Activated CD4-positive, alpha-beta T cell treated with anti-CD3 and anti-CD28 coated beads, Interleukin-2, amount 50 U/mL, for 4 hours (primary cell): ENCODE results near the gene SRRM2.

ENCODE experiments used
- DNase-seq, 2 experiments: peaks; one replicate each; pipeline ENCODE4 v3.0.0-alpha.2; 2020

Gene SRRM2

GRCh38 chr16:2740476-2740875 is 12.0 kb upstream of the SRRM2 start:
- no peak for DNase-seq

GRCh38 chr16:2741168-2741567 is 11.3 kb upstream of the SRRM2 start:
- DNase-seq: no peak

GRCh38 chr16:2742323-2743006 is 10.0 kb upstream of the SRRM2 start:
- no peak for DNase-seq

DNA sequence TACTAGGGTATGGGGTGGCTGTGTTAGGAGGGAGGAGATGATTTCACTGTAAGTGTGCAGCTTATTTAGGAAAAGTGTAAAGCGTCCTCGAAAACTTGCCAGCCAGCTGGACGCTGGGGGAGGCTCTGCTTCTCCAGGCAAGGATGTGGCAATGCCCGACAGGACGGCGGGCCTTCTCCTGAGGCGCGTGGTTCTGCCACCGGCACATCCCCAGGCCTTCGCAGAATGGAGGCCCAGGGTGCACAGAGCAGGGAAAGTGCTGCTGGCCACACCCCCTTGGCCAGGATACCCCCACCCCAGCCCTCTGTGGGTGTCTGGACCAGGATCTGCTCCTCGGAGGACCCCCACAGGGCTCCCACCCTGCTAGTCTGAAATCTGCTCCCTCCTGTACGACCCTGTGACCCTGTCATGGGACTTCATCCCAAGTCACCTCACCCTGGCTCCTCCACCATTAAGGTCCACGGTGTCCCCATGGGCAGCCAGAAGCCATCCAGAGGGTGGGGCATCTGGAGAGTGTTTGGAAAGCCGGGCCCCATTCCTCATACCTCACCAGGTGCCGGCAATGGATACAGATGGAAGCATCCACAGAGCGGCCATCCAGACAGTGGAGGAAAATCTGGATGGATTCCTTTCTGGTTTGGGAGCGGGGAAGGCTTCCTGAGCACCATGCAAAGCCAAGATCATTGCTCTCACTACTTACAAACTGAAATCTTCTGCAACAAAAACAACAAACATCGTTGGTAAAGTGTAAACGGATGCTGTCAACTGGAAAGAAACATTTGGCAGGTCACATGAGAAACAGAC is 9.2 kb upstream of the SRRM2 start:
- no peak for DNase-seq

DNA sequence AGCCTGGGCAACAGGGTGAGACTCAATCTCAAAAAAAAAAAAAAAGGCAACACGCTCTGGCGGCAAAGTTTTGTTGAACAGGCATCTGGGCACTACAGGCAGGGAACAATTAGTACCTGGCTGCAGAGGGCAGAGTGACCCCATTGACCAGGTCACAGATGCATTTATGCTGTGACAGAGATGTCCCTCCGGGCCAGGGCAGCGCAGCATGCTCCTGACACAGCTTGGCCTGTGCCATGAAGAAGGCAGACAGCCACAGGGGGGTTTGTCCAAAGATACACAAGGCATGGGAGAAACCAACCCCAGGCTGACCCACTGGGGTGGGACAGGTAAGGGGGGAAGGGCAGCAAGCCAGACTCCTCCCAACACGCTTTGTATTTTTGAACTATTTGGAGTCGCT is 7.7 kb upstream of the SRRM2 start:
- no peak for DNase-seq

DNA sequence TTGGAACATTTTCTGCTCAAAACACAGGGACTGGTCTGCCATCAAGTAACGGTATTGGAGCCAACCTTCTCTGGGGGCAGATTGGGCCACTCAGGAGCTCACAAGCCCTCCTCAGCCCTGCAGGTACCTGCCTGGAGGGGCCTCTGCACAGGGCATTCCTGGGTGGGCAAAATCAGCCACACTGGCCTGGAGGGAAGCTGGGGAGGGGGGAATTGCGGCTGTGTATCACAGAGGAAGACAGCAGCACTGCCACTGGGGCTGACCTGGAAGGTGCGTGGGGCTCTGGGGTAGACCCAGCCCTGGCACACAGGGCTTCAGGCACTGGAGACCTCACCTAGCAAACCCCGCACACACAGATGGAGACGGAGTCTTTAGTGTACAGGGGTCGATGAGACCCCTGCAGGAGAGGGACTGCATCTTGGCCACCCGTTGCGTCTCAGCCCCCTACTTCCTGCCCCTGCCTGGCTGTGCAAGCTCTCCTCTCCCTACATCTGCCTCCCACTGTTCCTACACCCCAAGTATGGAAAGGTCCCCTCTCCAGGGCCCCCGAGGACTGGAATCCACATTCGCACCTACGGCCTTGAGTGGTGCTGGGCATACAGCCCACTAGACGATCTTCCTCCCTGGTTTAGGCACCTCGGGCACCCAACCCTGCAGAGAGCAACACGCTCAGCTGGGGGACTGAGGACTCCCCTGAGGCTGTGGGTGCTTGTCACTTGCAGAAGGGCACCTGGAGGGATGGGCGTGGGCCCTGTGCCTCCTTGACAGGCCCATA is 7.1 kb upstream of the SRRM2 start:
- no peak for DNase-seq

DNA sequence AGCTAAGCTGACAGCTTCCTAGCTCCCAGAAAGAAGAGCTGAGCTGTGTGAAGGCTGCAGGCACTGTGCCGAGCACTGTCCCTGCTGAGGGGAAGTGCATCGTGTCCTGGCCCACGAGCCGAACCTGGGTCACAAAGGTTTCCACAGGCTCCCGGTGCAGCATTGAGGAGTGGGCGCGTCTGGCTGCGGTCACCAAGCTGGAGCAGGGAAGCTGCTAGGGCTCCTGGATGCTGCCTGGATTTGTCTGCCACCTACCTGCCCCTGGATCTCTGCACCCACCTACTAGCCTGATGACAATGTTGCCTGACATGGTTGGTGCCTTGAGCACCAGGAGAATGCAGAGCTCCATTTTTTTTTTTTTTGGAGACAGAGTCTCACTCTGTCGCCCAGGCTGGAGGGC is 6.5 kb upstream of the SRRM2 start:
- no peak for DNase-seq

GRCh38 chr16:2748757-2749455 is 3.5 kb upstream of the SRRM2 start:
- no peak for DNase-seq

- DNase-seq: no peak
These were observed 3.0 kb upstream of the SRRM2 start for GRCh38 chr16:2749476-2749875.

DNA sequence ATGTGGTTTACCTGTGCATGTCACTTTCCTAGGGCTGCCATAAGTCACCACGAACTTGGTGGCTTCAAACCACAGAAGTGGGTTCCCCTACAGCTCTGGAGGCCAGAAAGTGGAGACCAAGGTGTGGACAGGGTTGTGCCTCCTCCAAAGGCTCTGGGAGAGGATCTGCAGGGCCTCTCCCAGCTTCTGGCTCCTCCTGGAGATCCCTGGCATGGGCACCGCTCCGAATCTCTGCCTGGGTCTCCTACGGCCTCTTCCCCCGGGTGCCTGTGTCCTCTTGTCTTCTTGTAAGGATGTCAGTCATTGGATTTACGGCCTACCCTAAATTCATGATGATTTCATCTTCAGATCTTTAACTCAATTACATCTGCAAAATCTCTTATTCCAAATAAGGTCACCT is 2.5 kb upstream of the SRRM2 start:
- no peak for DNase-seq

- DNase-seq: no peak
These were observed 832 bp upstream of the SRRM2 start for GRCh38 chr16:2751577-2752034.

DNA sequence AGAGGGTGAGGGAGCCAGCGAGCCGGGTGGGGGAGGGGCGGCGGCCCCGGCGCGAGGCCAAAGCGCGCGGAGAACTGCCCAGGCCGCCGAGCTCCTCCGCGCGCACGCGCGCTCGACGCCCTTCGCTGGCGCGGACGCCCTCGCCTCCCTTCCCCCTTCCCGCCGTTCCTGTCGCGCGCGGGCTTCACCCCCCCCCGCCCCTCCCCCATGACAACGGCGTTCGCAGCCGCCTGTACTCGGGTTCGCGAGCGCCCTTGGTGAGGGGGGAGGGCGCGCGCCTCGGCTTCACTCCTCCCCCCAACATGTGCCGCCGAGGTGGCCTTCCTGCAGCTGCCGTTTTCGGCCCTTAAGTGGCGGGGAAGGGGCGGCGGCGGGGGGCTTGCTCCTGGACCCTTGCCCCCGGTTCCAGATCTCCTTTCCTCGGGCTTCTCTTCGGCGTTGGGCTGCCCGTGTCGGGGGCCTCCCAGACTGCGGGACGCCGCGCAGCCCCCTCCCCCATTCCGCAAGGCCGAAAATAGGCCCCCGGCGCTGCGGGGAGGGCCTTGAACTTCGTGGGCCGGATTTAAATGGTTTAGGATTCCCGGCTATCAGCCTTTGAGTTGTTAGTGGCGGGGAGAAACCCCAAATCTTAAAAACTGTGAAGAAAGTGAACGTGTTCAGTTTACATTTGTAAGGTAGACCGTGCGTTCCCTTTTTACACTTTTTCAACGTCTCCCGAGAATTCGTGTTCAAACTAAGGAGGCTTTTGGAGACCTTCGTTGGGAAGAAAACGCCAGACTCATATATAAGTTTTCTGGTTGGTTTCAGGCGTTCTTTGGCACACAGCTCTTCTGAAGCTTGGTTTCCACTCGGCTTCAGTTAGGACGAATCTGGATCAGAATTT is 653 bp downstream of the SRRM2 start:
- DNase-seq: peak; percentile 35 to 48

DNA sequence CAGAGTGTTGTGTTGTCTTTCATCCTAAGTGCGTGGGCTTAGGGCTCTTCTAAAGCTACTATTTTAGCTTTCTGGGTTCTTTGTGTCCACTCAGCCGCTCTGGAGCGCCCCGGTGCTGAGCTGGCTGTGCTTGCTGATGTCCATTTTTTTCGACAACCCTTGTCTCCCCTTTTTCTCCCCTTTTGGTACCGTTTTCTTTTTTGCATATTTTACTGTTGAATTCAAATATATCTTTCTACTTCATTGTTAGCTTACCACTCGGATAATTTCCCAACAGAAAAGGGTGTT is 1.2 kb downstream of the SRRM2 start:
- DNase-seq: no peak

DNA sequence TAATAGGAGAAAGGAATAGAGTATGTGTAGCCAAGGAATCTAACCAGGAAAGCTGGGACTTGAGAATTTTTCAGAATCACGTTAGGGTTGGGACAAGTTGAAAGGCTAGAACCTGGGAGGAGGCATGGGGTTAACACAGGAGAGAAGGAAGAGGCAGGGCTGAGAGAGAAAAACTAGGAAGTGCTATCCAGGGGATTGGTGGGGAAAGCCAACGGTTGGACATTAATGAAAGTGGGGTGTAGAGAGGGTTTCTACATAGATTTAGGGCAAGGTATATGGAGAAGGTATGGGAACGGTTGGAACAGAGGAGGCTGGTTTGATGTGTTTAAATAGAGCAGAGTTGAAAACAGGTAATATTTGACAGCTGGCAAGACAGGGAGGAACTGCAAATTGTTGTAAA is 2.7 kb downstream of the SRRM2 start:
- no peak for DNase-seq

DNA sequence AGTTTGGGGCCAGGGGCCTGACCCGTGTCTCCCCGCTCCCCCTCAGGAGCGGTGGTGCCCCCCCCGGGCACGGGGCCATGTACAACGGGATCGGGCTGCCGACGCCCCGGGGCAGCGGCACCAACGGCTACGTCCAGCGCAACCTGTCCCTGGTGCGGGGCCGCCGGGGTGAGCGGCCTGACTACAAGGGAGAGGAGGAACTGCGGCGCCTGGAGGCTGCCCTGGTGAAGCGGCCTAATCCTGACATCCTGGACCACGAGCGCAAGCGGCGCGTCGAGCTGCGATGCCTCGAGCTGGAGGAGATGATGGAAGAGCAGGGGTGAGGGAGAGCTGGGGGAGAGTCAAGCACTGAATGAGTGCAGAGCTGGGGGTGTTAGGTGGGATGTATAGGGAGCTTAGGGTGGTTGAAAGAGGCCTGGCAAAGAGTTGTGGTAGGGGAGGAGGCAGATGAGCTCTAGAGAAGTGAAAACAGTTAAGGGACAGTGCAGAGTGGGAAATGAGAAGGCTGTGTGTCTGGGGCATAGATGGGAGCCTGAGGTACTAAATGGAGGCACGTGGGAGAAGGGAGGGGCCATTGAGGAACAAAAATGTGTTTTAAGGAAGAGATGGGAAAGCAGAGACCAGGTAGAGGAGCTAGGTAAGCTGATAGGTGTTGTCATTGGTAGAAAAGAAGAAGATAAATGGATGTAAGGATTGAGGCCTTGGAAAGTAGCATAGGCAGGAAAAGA is 4.0 kb downstream of the SRRM2 start:
- DNase-seq: no peak

DNA sequence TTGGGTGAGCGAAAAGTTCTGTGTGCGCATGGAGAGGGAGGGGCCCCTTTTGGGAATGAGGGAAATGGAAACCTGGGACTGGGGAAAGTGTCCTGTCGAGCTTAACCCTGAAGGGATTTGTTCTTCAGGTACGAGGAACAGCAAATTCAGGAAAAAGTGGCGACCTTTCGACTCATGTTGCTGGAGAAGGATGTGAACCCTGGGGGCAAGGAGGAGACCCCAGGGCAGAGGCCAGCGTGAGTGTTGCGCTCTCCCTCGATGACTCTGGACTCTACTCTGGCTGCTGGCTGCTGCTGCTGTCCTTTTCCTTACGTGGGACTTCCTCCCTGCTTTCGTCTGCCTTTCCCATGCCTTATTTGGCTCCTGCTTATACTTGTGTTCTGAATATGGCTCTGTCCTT is 4.9 kb downstream of the SRRM2 start:
- DNase-seq: no peak

GRCh38 chr16:2761472-2761871 is 9.0 kb downstream of the SRRM2 start:
- DNase-seq: no peak

DNA sequence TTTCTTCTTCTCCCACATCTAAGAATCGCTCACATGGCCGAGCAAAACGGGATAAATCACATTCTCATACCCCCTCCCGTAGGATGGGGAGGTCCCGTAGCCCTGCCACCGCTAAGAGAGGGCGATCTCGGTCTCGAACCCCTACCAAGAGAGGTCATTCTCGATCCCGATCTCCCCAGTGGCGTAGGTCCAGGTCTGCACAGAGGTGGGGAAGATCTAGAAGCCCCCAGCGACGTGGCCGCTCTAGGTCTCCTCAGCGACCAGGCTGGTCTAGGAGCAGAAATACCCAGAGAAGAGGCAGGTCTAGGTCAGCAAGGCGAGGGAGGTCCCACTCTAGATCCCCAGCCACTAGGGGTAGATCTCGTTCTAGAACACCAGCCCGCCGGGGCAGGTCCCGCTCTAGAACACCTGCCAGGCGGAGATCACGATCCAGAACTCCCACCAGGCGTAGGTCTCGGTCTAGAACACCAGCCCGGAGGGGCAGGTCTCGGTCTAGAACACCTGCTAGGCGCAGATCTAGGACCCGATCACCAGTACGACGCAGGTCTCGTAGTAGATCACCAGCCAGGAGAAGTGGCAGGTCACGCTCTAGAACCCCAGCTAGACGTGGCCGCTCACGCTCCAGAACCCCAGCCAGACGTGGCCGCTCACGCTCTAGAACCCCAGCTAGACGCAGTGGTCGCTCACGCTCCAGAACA is 9.6 kb downstream of the SRRM2 start:
- no peak for DNase-seq

DNA sequence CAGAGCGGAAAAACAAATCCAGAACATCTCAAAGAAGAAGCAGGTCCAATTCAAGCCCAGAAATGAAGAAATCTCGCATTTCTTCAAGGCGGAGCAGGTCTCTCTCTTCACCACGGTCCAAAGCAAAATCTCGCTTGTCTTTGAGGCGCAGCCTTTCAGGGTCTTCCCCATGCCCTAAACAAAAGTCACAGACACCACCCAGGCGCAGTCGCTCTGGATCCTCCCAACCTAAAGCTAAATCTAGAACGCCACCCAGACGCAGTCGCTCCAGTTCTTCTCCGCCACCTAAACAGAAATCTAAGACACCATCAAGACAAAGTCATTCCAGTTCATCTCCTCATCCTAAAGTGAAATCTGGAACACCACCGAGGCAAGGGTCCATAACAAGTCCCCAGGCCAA is 10.3 kb downstream of the SRRM2 start:
- DNase-seq: no peak

DNA sequence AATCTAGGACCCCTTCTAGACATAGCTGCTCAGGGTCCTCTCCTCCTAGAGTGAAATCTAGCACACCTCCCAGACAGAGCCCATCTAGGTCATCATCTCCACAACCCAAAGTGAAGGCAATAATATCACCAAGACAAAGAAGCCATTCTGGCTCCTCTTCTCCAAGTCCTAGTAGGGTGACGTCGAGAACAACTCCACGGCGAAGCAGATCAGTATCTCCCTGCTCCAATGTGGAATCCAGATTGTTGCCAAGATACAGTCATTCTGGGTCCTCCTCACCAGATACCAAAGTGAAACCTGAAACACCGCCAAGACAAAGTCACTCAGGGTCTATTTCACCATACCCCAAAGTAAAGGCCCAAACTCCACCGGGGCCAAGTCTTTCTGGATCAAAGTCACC is 10.7 kb downstream of the SRRM2 start:
- no peak for DNase-seq

DNA sequence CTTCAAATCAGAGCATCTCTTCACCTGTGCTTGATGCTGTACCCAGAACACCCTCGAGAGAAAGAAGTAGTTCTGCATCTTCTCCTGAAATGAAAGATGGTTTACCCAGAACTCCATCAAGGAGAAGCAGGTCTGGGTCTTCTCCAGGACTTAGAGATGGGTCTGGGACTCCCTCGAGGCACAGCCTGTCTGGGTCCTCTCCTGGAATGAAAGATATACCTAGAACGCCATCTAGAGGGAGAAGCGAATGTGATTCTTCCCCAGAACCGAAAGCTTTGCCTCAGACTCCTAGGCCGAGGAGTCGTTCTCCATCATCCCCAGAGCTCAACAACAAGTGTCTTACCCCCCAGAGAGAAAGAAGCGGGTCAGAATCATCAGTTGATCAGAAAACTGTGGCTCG is 12.3 kb downstream of the SRRM2 start:
- DNase-seq: no peak
